Bronchial epithelial cell (primary cell): ENCODE data around the gene GIMAP7. TPM values are rescaled to one million over a fixed set of nuclear protein-coding genes. Genes with fewer than 3 reads are reported as not detected.
A peak's percentile ranks its signal among the peaks of the same experiment; 100 is the strongest.

Experiments used
- DNase-seq: peaks from one replicate; pipeline ENCODE4 v3.0.0-alpha.2; 2010; ENCODE audit warnings: low read depth
- FAIRE-seq: peaks from 2 replicates; lab custom pipeline; 2011; peaks lifted over from hg19 to GRCh38; lab: Jason Lieb, UNC
- H3K27me3 ChIP-seq: 2 replicates; pipeline ENCODE4 v1.5.1; 2011; ENCODE audit warnings: low read length; ENCODE audit not compliant: control insufficient read depth, insufficient read depth
- H3K36me3 ChIP-seq: 2 replicates; pipeline ENCODE4 v1.5.1; 2011; ENCODE audit warnings: low read length; ENCODE audit not compliant: control insufficient read depth, insufficient read depth
- H3K4me3 ChIP-seq: 2 replicates; pipeline ENCODE4 v1.5.1; 2011; ENCODE audit warnings: mild to moderate bottlenecking, low read depth, low read length, control low read depth
- CTCF ChIP-seq: IDR thresholded peaks from 2 replicates; pipeline ENCODE4 v1.5.1; 2011; ENCODE audit warnings: mild to moderate bottlenecking, moderate library complexity, low read length, control low read depth, inconsistent platforms; ENCODE audit not compliant: insufficient read depth, severe bottlenecking
- total RNA-seq: library from RNA; depleted of rRNA; stranded (reverse); fragments of >200 nt; gene quantifications from 2 replicates; pipeline ENCODE4 v1.2.1, GENCODE V29; 2014

Gene GIMAP7
- total RNA-seq, 1 donor from 2014 or later, result not detected

GRCh38 chr7:150531704-150532103 lies 17.0 kb downstream of the GIMAP7 start:
- Histone ChIP-seq H3K4me3 (no peak overlapping the region), H3K36me3 (no peaks in the 10 kb centered on the region), H3K27me3 (no peaks in the 10 kb centered on the region)
- DNase-seq (no peak), FAIRE-seq (no peak)
- TF ChIP-seq CTCF, result no peak

DNA sequence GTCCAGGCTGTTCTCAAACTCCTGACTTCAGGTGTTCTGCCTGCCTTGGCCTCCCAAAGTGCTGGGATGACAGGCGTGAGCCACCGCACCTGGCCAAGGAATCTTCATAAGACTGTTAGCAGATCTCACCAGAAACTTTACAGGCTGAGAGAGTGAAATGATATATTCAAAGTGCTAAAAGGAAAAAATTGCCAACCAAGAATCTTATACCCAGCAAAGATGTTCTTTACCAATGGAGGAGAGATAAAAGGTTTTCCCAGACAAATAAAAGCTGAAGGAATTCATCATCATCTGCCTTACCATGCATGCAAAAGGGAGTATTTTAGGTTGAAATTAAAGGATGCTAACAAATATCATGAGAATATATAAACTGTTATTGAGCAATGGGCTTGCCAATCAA lies 23.6 kb downstream of the GIMAP7 start:
- no peak for TF ChIP-seq CTCF
- H3K4me3 ChIP-seq, result no peak overlapping the region
- DNase-seq (no peak), FAIRE-seq (no peak)
- H3K27me3 ChIP-seq, result no peaks in the 10 kb centered on the region
- no peaks in the 10 kb centered on the region for H3K36me3 ChIP-seq

DNA sequence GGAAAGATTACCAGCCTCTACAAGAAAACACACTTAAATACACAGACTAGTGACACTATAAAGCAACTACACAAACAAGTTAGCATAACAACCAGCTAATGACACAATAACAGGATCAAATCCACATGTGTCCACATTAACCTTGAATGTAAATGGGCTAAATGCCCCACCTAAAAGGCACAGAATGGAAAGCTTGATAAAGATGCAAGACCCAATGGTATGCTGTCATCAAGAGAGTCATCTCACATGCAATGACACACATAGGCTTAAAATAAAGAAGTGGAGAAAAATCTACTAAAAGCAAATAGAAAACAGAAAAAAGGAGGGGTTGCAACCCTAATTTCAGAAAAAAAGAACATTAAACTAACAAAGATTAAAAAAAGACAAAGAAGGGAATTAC lies 38.5 kb downstream of the GIMAP7 start:
- no peak for FAIRE-seq
- Histone ChIP-seq H3K4me3 (no peak overlapping the region), H3K27me3 (no peaks in the 10 kb centered on the region), H3K36me3 (no peaks in the 10 kb centered on the region)
- no peak for DNase-seq
- TF ChIP-seq CTCF, result no peak

- no peak for TF ChIP-seq CTCF
- Histone ChIP-seq H3K36me3 (no peaks in the 10 kb centered on the region), H3K4me3 (no peak overlapping the region), H3K27me3 (no peaks in the 10 kb centered on the region)
- FAIRE-seq (no peak), DNase-seq (no peak)
Observed at GRCh38 chr7:150556521-150557138, 42.0 kb downstream of the GIMAP7 start.

GRCh38 chr7:150560486-150560885 lies 45.8 kb downstream of the GIMAP7 start:
- TF ChIP-seq CTCF, result peak; percentile 10
- DNase-seq, result no peak
- no peak for FAIRE-seq
- Histone ChIP-seq H3K4me3 (no peak overlapping the region), H3K27me3 (no peaks in the 10 kb centered on the region), H3K36me3 (no peaks in the 10 kb centered on the region)

- Histone ChIP-seq H3K4me3 (no peak overlapping the region), H3K36me3 (no peaks in the 10 kb centered on the region), H3K27me3 (no peaks in the 10 kb centered on the region)
- no peak for DNase-seq
- no peak for TF ChIP-seq CTCF
- no peak for FAIRE-seq
Observed at GRCh38 chr7:150562919-150563318, 48.2 kb downstream of the GIMAP7 start.
